ENCODE results near the gene SH3BP2. TPM values are rescaled to one million over a fixed set of nuclear protein-coding genes. Genes with fewer than 3 reads are reported as not detected.
"Not testable (repeated sequence)": the region's sequence is repeated elsewhere in the genome, so short reads cannot be mapped to it uniquely, and the experiment has no call there.

The SH3BP2 gene
- total RNA-seq, 1 donor from 2014 or later: 82.7 TPM

DNA sequence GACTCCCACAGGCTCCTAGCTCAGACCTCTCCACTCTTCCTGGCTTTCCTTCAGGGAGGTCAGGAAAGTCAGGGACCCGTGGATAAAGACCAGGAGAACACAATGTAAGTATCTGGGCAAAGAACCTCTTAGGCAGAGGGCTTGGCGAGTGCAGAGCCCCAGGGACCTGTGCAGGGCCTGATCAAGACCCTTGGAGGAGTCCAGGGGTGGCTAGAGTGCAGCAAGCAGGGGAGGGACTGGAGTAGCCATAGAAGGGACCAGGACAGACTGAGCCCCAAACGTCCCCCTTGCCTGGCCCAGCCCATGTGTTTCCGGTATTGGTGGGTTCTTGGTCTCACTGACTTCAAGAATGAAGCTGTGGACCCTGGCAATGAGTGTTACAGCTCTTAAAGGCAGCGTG is 30.8 kb upstream of the SH3BP2 start:
- intact Hi-C loops (cut with DNase I): no loop called here
- DNase-seq (ENCODE audit: low spot score) (no peak), ATAC-seq (no peak)

DNA sequence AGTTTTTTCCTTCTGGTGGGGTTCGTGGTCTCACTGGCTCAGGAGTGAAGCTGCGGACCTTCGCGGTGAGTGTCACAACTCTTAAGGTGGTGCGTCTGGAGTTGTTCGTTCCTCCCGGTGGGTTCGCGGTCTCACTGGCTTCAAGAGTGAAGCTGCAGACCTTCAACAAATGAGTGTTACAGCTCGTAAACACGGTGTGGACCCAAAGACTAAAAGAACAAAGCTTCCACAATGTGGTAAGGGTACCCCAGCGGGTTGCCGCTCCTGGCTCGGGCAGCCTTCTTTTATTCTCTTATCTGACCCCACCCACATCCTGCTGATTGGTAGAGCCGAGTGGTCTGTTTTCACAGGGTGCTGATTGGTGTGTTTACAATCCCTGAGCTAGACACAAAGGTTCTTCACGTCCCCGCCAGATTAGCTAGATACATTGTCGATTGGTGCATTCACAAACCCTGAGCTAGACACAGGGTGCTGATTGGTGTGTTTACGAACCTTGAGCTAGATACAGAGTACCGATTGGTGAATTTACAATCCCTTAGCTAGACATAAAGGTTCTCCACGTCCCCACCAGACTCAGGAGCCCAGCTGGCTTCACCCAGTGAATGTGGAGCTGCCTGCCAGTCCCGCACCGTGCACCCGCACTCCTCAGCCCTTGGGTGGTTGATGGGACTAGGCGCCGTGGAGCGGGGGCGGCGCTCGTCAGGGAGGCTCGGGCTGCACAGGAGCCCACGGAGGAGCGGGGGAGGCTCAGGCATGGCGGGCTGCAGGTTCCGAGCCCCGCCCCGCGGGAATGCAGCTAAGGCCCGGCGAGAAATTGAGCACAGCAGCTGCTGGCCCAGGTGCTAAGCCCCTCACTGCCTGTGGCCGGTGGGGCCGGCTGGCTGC is 30.2 kb upstream of the SH3BP2 start:
- ATAC-seq; DNase-seq (ENCODE audit: low spot score); intact Hi-C loops (cut with DNase I): not testable (repeated sequence)

DNA sequence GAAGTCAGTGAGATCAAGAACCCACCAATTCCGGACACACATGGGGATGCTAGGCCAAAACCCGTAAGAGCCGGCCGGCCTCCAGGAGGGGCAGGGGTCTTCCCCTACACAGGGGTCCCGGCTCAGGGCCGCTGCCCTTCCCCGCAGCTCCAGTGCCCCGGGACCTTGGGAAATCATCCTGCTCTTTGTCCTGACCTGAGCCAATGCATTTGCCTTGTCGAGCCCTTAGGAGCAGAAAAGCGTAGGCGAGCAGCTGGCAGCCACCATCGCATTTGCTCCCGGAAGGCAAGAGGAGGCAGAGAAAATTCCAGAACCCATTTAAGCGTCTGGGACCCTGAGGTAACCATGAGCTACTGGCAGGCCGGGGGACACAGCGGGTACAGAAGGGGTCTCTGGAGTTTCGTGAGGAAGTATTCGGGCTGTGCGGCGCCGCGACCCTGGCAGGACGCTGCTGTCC is 29.3 kb upstream of the SH3BP2 start:
- DNase-seq (ENCODE audit: low spot score) (no peak), ATAC-seq (peak; percentile 23)
- intact Hi-C loops (cut with DNase I): no loop called here

- ATAC-seq (no peak), DNase-seq (ENCODE audit: low spot score) (no peak)
- intact Hi-C loops (cut with DNase I): no loop called here
These were observed 26.9 kb upstream of the SH3BP2 start for GRCh38 chr4:2765832-2766526.

DNA sequence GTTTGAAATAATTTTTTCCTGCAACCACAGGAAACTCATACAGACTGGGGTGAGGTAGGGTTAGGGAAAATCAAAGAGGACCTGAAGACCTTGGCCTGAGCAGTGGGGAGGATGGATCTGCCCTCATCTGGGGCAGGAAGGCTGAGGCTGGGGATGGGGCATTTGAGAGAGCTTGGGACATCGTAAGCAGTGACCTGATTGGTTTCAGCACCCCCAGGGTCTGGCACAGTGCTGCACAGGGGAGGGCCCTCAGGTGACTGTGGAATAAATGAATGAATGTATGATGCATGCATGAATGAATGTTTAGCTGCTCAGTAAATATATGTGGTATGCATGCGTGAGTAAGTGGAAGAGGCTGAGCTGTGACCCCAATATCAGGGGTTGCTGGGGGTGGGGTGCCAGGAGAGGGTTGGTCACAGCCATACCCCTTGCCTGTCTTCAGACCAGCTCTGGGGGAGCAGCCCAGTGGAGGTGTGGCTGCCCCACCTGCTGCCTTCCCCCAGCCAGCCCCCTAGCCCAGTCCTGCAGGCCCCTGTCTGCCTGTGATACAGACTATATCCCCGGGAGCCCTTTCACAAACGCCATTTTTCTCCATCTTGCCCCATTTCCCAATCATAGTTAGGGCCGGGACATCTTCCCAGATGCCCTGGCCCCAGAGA is 25.7 kb upstream of the SH3BP2 start:
- intact Hi-C loops (cut with DNase I): no loop called here
- DNase-seq (ENCODE audit: low spot score) (no peak), ATAC-seq (no peak)

- ATAC-seq (no peak), DNase-seq (ENCODE audit: low spot score) (no peak)
- intact Hi-C loops (cut with DNase I): no loop called here
These were observed 25.2 kb upstream of the SH3BP2 start for GRCh38 chr4:2767705-2768074.

DNA sequence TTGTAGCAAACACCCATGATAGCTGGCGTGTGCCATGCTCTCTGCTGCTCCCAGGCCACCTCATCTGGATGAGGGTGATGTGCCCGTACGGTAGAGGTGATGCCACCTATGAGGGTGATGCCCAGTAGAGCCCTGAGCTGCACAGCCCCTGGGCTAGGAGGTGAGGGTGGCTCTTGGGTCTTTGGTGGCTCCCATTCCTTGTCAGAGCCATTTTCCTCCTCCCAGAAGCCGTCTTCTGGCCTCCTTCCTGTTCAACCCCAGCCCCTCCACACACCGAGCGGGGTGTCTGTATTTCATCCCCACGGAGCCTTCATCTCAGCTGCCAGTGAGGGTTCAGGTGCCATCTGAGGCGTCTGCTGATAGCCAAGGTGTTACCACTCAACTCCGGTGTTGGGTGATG is 24.8 kb upstream of the SH3BP2 start:
- DNase-seq (ENCODE audit: low spot score) (no peak), ATAC-seq (no peak)
- intact Hi-C loops (cut with DNase I): no loop called here

DNA sequence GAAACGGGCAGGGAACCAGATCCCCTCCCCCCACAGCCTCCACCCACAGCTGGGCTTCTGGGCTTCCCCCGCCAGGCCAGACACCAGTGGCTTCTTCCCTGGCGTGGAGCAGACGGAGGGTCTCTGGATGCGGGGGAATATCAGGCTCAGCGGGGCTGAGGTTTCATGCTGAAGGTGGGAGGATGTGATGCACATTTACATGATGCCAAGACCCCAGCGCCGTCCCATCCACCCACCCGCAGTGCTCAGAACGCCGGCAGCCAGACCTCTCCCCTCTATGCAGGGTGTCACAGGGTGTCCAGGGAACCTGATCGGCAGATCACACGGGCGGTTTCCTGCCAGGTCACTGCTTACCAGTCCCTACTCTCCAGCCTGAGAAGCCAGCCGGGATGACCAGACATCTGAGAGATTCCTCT is 24.0 kb upstream of the SH3BP2 start:
- ATAC-seq (no peak), DNase-seq (ENCODE audit: low spot score) (no peak)
- intact Hi-C loops (cut with DNase I): no loop called here

GRCh38 chr4:2771264-2771663 is 21.6 kb upstream of the SH3BP2 start:
- DNase-seq (ENCODE audit: low spot score): no peak
- no peak for ATAC-seq
- intact Hi-C loops (cut with DNase I): no loop called here

GRCh38 chr4:2780643-2781042 is 12.2 kb upstream of the SH3BP2 start:
- DNase-seq (ENCODE audit: low spot score); ATAC-seq; intact Hi-C loops (cut with DNase I): not testable (repeated sequence)

- intact Hi-C loops (cut with DNase I): no loop called here
- ATAC-seq (no peak), DNase-seq (ENCODE audit: low spot score) (no peak)
These were observed 11.0 kb upstream of the SH3BP2 start for GRCh38 chr4:2781911-2782310.

- ATAC-seq (no peak), DNase-seq (ENCODE audit: low spot score) (no peak)
- intact Hi-C loops (cut with DNase I): no loop called here
These were observed 9.1 kb upstream of the SH3BP2 start for GRCh38 chr4:2783790-2784189.

- DNase-seq (ENCODE audit: low spot score): peak; percentile 27
- no peak for ATAC-seq
- intact Hi-C loops (cut with DNase I): no loop called here
These were observed 7.3 kb upstream of the SH3BP2 start for GRCh38 chr4:2785613-2786012.

GRCh38 chr4:2786152-2786671 is 6.7 kb upstream of the SH3BP2 start:
- DNase-seq (ENCODE audit: low spot score) (peak; percentile 49), ATAC-seq (no peak)
- intact Hi-C loops (cut with DNase I): no loop called here

GRCh38 chr4:2786794-2787229 is 6.1 kb upstream of the SH3BP2 start:
- DNase-seq (ENCODE audit: low spot score) (no peak), ATAC-seq (no peak)
- intact Hi-C loops (cut with DNase I): no loop called here

- DNase-seq (ENCODE audit: low spot score) (peak; percentile 59), ATAC-seq (peak; percentile 54)
- intact Hi-C loops (cut with DNase I): no loop called here
These were observed 5.4 kb upstream of the SH3BP2 start for GRCh38 chr4:2787230-2788100.

GRCh38 chr4:2788101-2788500 is 4.8 kb upstream of the SH3BP2 start:
- ATAC-seq (no peak), DNase-seq (ENCODE audit: low spot score) (peak; percentile 51)
- intact Hi-C loops (cut with DNase I): no loop called here

GRCh38 chr4:2788532-2789103 is 4.3 kb upstream of the SH3BP2 start:
- intact Hi-C loops (cut with DNase I): no loop called here
- DNase-seq (ENCODE audit: low spot score) (peak; percentile 67), ATAC-seq (no peak)

Measured in sciatic nerve (tissue), 2 donors.